Thyroid gland (tissue), 4 donors: ENCODE measurements around the gene ELAC2. TPM values are rescaled to one million over a fixed set of nuclear protein-coding genes. Genes with fewer than 3 reads are reported as not detected.

ENCODE experiments used
- DNase-seq, 2 donors: peaks; one replicate each; pipeline ENCODE4 v3.0.0-alpha.2; 2019
- H3K27ac ChIP-seq, 3 donors: fragments of 200-600 bp; sonication (generic); 1 replicate in 2 of 3; 2 replicates in 1 of 3; pipeline ENCODE4 v1.5.1; 2016 to 2019; ENCODE audit warnings: mild to moderate bottlenecking in 1 of 3, moderate library complexity in 1 of 3
- H3K27me3 ChIP-seq: fragments of 200-600 bp; sonication (generic); one replicate; pipeline ENCODE4 v1.5.1; 2019
- H3K36me3 ChIP-seq, 2 donors: fragments of 200-600 bp; sonication (generic); one replicate each; pipeline ENCODE4 v1.5.1; 2016 to 2019
- H3K4me1 ChIP-seq, 2 donors: fragments of 200-600 bp; sonication (generic); one replicate each; pipeline ENCODE4 v1.5.1; 2017 to 2019
- H3K4me3 ChIP-seq, 3 donors: fragments of 200-600 bp; sonication (generic); replicated peaks in 1 of 3; 1 replicate in 2 of 3; 2 replicates in 1 of 3; pipeline ENCODE4 v1.5.1; 2016; ENCODE audit warnings: mild to moderate bottlenecking in 1 of 3
- H3K9me3 ChIP-seq: fragments of 200-600 bp; sonication (generic); one replicate; pipeline ENCODE4 v1.5.1; 2017
- POLR2A ChIP-seq, 2 donors: fragments of 450-650 bp; IDR thresholded peaks; one replicate each; pipeline ENCODE4 v1.6.1; 2017; ENCODE audit warnings: antibody characterized with exemption in 2 of 2, mild to moderate bottlenecking in 2 of 2, moderate library complexity in 1 of 2
- WGBS, 2 donors: methylation state at CpG; one replicate each; pipeline ENCODE4 v1.1.5; 2017; 5-methylcytosine and 5-hydroxymethylcytosine counted together
- intact Hi-C: fragments of 100-400 bp; cut with DNase I; formaldehyde crosslinking; loops from one replicate; pipeline ENCODE4 v1.15.1; 2023
- total RNA-seq, 4 donors: library from RNA; depleted of rRNA; stranded (reverse); fragments of >200 nt; gene quantifications; one replicate each; pipeline ENCODE4 v1.2.3, GENCODE V29; 2016
- TF ChIP-seq, protein P1 (sequence below), 6 experiments: fragments of 200-600 bp in 3 of 6; fragments of 450-650 bp in 3 of 6; sonication (generic) in 3 of 6; IDR thresholded peaks; one replicate each; pipeline ENCODE4 v1.5.1; 2016 to 2019; ENCODE audit warnings: antibody characterized with exemption in 6 of 6, mild to moderate bottlenecking in 2 of 6, inconsistent platforms in 1 of 6, moderate library complexity in 1 of 6

The ELAC2 gene
- total RNA-seq, 4 donors from 2014 or later, result 46.6 to 88.9 (median 84.6) TPM

DNA sequence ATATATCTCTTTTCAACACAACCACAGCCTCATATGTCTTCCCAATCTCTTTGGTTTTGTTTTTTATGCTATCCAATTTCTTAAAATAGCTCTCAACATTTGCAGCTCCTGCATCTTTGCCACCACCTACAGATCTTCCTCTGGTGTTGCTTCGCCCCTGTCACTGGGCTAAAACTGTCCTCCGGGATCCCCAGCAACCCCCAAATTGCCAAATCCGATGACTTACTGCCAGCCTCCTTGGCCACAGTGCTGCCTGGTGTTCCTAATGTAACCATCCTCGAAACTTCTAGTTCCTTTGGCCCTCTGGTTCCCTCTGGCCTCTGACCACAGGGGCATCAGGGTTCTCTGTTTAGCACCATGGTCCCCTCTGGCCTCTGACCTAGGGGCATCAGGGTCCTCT lies 70.8 kb downstream of the ELAC2 start:
- H3K4me1 ChIP-seq, result no peaks in the 10 kb centered on the region
- DNase-seq, result no peak
- WGBS, 2 donors, result 72 to 94% methylated on average over 4 of the region's 4 CpGs
- intact Hi-C loops, result no loop called here
- H3K27me3 ChIP-seq, result no peaks in the 10 kb centered on the region
- H3K9me3 ChIP-seq, result no peaks in the 10 kb centered on the region
- H3K27ac ChIP-seq, result no peak overlapping the region
- H3K36me3 ChIP-seq, result peaks cover 6 to 23% of the 10 kb centered on the region in 2 donors
- H3K4me3 ChIP-seq, result no peak overlapping the region
- TF ChIP-seq, protein P1, sequence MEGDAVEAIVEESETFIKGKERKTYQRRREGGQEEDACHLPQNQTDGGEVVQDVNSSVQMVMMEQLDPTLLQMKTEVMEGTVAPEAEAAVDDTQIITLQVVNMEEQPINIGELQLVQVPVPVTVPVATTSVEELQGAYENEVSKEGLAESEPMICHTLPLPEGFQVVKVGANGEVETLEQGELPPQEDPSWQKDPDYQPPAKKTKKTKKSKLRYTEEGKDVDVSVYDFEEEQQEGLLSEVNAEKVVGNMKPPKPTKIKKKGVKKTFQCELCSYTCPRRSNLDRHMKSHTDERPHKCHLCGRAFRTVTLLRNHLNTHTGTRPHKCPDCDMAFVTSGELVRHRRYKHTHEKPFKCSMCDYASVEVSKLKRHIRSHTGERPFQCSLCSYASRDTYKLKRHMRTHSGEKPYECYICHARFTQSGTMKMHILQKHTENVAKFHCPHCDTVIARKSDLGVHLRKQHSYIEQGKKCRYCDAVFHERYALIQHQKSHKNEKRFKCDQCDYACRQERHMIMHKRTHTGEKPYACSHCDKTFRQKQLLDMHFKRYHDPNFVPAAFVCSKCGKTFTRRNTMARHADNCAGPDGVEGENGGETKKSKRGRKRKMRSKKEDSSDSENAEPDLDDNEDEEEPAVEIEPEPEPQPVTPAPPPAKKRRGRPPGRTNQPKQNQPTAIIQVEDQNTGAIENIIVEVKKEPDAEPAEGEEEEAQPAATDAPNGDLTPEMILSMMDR (IDR thresholded peaks at IDR 0.05), result no peak
- TF ChIP-seq POLR2A (IDR thresholded peaks at IDR 0.05), result no peak

Other genes starting within 250 kb of the ELAC2 start
- 10 to 100 TPM; 10.9 to 22.0 (median 18.7) TPM for gene ARHGAP44, start 228.5 kb downstream of the ELAC2 start, total RNA-seq